Spleen (tissue), 7 donors: ENCODE results near the gene CPSF4L.

ENCODE experiments used
- CTCF ChIP-seq, 11 experiments: fragments of 200-600 bp in 7 of 11; fragments of 450-650 bp in 4 of 11; sonication (generic) in 4 of 11; IDR thresholded peaks in 8 of 11; conservative IDR thresholded peaks in 3 of 11; 1 replicate in 7 of 11; 2 replicates in 4 of 11; pipeline versions ENCODE4 v1.4.0 to v1.8.0; 2016 to 2021; ENCODE audit warnings: antibody characterized with exemption in 11 of 11, inconsistent platforms in 4 of 11, mild to moderate bottlenecking in 1 of 11
- POLR2AphosphoS5 ChIP-seq, 3 donors: sonication (generic); formaldehyde crosslinking; IDR thresholded peaks; one replicate each; pipeline ENCODE4 v1.5.1; 2017; ENCODE audit warnings: antibody characterized with exemption in 3 of 3
- donor health status: DM: no; HTN: no; CAD: no; lungs with moderate emphysema.
- donor health status: DM: no; HTN: no; CAD: no.
- donor health status: DM: no; HTN: no; CAD: no.

GRCh38 chr17:73237714-73238113, 24.0 kb downstream of the CPSF4L start:
- no peak for TF ChIP-seq POLR2AphosphoS5 (IDR thresholded peaks at IDR 0.05)
- no peak for TF ChIP-seq CTCF (IDR thresholded peaks at IDR 0.05 in 8 of 11, conservative IDR thresholded peaks at IDR 0.05 in 3 of 11)
